NOMO-1 (cell line): ENCODE measurements around the gene TMEM121.

Experiments used
- DNase-seq, 2 experiments: peaks; one replicate each; lab custom pipeline; 2025; ENCODE audit not compliant: unreplicated experiment in 2 of 2; lab: John Stamatoyannopoulos, UW

The TMEM121 gene

GRCh38 chr14:105525861-105526775 is at the start of gene TMEM121:
TMEM121 (plus strand) TSS chr14:105526583; CDS start chr14:105528835, 2,252 bp downstream.
- DNase-seq, result no peak

GRCh38 chr14:105476831-105477659 is 49.3 kb upstream of the TMEM121 start:
- DNase-seq, result no peak

- DNase-seq, result peak; percentile 13 to 33
Measured at GRCh38 chr14:105477660-105478397, 48.6 kb upstream of the TMEM121 start.

GRCh38 chr14:105478398-105479251 is 47.8 kb upstream of the TMEM121 start:
- DNase-seq, result no peak

GRCh38 chr14:105479431-105480158 is 46.8 kb upstream of the TMEM121 start:
- no peak for DNase-seq

- DNase-seq, result no peak
Measured at GRCh38 chr14:105480199-105480746, 46.1 kb upstream of the TMEM121 start.

GRCh38 chr14:105480807-105481801 is 45.3 kb upstream of the TMEM121 start:
- peak; percentile 81 for DNase-seq

GRCh38 chr14:105481886-105482457 is 44.4 kb upstream of the TMEM121 start:
- peak; percentile 91 to 94 for DNase-seq

- no peak for DNase-seq
Measured at GRCh38 chr14:105482486-105483110, 43.8 kb upstream of the TMEM121 start.

- no peak for DNase-seq
Measured at GRCh38 chr14:105483300-105484068, 42.9 kb upstream of the TMEM121 start.

GRCh38 chr14:105484069-105484996 is 42.0 kb upstream of the TMEM121 start:
- no peak for DNase-seq

GRCh38 chr14:105484997-105485393 is 41.4 kb upstream of the TMEM121 start:
- DNase-seq, result no peak

- DNase-seq, result peak; percentile 26 to 38
Measured at GRCh38 chr14:105485739-105486162, 40.6 kb upstream of the TMEM121 start.

- no peak for DNase-seq
Measured at GRCh38 chr14:105486163-105486973, 40.0 kb upstream of the TMEM121 start, which contains the start of gene CRIP1. CRIP1 (plus strand) TSS chr14:105486886; CDS start chr14:105487260, 374 bp downstream.
